HG02759 (cell line): Measurements from ENCODE around the gene CYBA.

Source experiments
- ATAC-seq: cut with Tn5 transposase; IDR thresholded peaks from one replicate; pipeline ENCODE4 v1.9.1; 2021; ENCODE audit warnings: mild to moderate bottlenecking, moderate library complexity; ENCODE audit not compliant: unreplicated experiment

CYBA gene

GRCh38 chr16:88595101-88595500 lies 55.8 kb downstream of the CYBA start:
- no peak for ATAC-seq

- no peak for ATAC-seq
Observed at GRCh38 chr16:88593910-88594309, 56.9 kb downstream of the CYBA start.

GRCh38 chr16:88593489-88593888 lies 57.4 kb downstream of the CYBA start:
- no peak for ATAC-seq
